K562 (cell line): ENCODE measurements around the gene CBL. TPM values are rescaled to one million over a fixed set of nuclear protein-coding genes. Genes with fewer than 3 reads are reported as not detected.

Source experiments
- ATAC-seq: fragments of 200-7000 bp; cut with Tn5 transposase; 3 replicates; pipeline ENCODE4 v1.9.1; 2020; ENCODE audit warnings: moderate library complexity
- Bru-seq: library from RNA; stranded (reverse); fragments of 400-500 nt; gene quantifications from one replicate; lab custom pipeline; 2021; lab: Mats Ljungman, UMichigan
- BruChase-seq, 2 experiments: library from RNA; stranded (reverse); fragments of 400-500 nt; gene quantifications; one replicate each; lab custom pipeline; 2021; lab: Mats Ljungman, UMichigan
- BruUV-seq: library from RNA; stranded (reverse); fragments of 400-500 nt; replicated peaks from 2 replicates; lab custom pipeline; 2021; lab: Mats Ljungman, UMichigan
- CTCF ChIA-PET: fragments of 300-600 bp; formaldehyde crosslinking; extraction: SDS; loops from one replicate; lab custom pipeline; 2021; ENCODE audit warnings: low intra/inter-chr PET ratio; lab: Yijun Ruan, JAX
- POLR2A ChIA-PET: fragments of 300-600, 350-650 bp; sonication (Branson Sonifier 250); formaldehyde crosslinking; extraction: SDS; loops from one replicate; lab custom pipeline; 2021; ENCODE audit warnings: antibody characterized with exemption, inconsistent platforms; lab: Yijun Ruan, JAX
- DNase-seq, 4 experiments: peaks; one replicate each; pipeline versions ENCODE4 v3.0.0 to v3.0.0-alpha.2; 2011 to 2018; ENCODE audit warnings: low spot score in 3 of 4, mixed read lengths in 3 of 4; ENCODE audit errors: extremely low read depth in 1 of 4
- FAIRE-seq: peaks from 2 replicates; lab custom pipeline; 2011; peaks lifted over from hg19 to GRCh38; lab: Jason Lieb, UNC
- H2AFZ ChIP-seq: 2 replicates; pipeline ENCODE4 v1.6.0; 2011; ENCODE audit warnings: low read depth, low read length, control low read depth, inconsistent platforms
- H3K27ac ChIP-seq: fragments of 200-600 bp; 3 replicates; pipeline ENCODE4 v1.8.0; 2011; ENCODE audit warnings: low read depth, mild to moderate bottlenecking, control low read depth, inconsistent platforms, low read length, moderate library complexity, mixed read lengths; ENCODE audit errors: extremely low read depth
- H3K27me3 ChIP-seq, 2 experiments: fragments of 300-600 bp in 1 of 2; 2 replicates in 1 of 2; 3 replicates in 1 of 2; pipeline versions ENCODE4 v1.6.0 to v1.8.0; 2011; ENCODE audit warnings: inconsistent platforms in 2 of 2, low read length in 2 of 2, mild to moderate bottlenecking in 1 of 2, mixed read lengths in 1 of 2, moderate library complexity in 1 of 2; ENCODE audit not compliant: control insufficient read depth in 2 of 2, insufficient read depth in 2 of 2
- H3K36me3 ChIP-seq: fragments of 300-600 bp; 3 replicates; pipeline ENCODE4 v1.8.0; 2011; ENCODE audit warnings: mild to moderate bottlenecking, low read length, inconsistent platforms; ENCODE audit not compliant: control insufficient read depth, insufficient read depth
- H3K4me1 ChIP-seq, 2 experiments: fragments of 200-600 bp in 1 of 2; replicated peaks in 1 of 2; 2 replicates in 1 of 2; 3 replicates in 1 of 2; pipeline versions ENCODE4 v1.5.1 to v1.8.0; 2011; ENCODE audit warnings: inconsistent platforms in 2 of 2, low read length in 2 of 2, mild to moderate bottlenecking in 1 of 2, mixed read lengths in 1 of 2, moderate library complexity in 1 of 2; ENCODE audit not compliant: control insufficient read depth in 2 of 2, insufficient read depth in 2 of 2
- H3K4me2 ChIP-seq: 2 replicates; pipeline ENCODE4 v1.6.1; 2011; ENCODE audit warnings: low read length, control low read depth, inconsistent platforms, mixed read lengths; ENCODE audit not compliant: insufficient read depth
- H3K4me3 ChIP-seq: fragments of 200-600 bp; sonication (generic), shearing (Covaris generic); 2 replicates; pipeline ENCODE4 v1.5.1; 2016; ENCODE audit warnings: control low read depth, inconsistent platforms
- H3K79me2 ChIP-seq: fragments of 200-600 bp; 3 replicates; pipeline ENCODE4 v1.8.0; 2011; ENCODE audit warnings: low read length, inconsistent platforms; ENCODE audit not compliant: control insufficient read depth, insufficient read depth
- H3K9ac ChIP-seq, 2 experiments: 2 replicates each; pipeline versions ENCODE4 v1.6.0 to v1.6.1; 2011; ENCODE audit warnings: low read depth in 2 of 2, low read length in 2 of 2, control low read depth in 1 of 2, inconsistent platforms in 1 of 2, mild to moderate bottlenecking in 1 of 2, mixed read lengths in 1 of 2; ENCODE audit not compliant: insufficient read depth in 1 of 2
- H3K9me1 ChIP-seq: one replicate; pipeline ENCODE4 v1.6.0; 2011; ENCODE audit warnings: inconsistent platforms, mild to moderate bottlenecking, low read length, moderate library complexity; ENCODE audit not compliant: control insufficient read depth, insufficient read depth
- H3K9me3 ChIP-seq: replicated peaks from 2 replicates; pipeline ENCODE4 v1.5.1; 2011; ENCODE audit warnings: low read depth, low read length, inconsistent platforms; ENCODE audit not compliant: control insufficient read depth, insufficient read depth
- H4K20me1 ChIP-seq: replicated peaks from 2 replicates; pipeline ENCODE4 v1.6.1; 2011; ENCODE audit warnings: low read length, inconsistent platforms, mixed read lengths; ENCODE audit not compliant: control insufficient read depth, insufficient read depth
- CTCFL ChIP-seq: IDR thresholded peaks from 2 replicates; pipeline ENCODE4 v1.6.1; 2011; ENCODE audit warnings: borderline replicate concordance, low read depth, mild to moderate bottlenecking, moderate library complexity, low read length; ENCODE audit not compliant: insufficient read depth, poor library complexity, severe bottlenecking
- HMGXB4 ChIP-seq: sonication (generic); formaldehyde crosslinking; IDR thresholded peaks from 2 replicates; pipeline ENCODE4 v1.8.1; 2023; ENCODE audit warnings: mild to moderate bottlenecking, missing genetic modification reagents
- POLR2G ChIP-seq: fragments of 200-400 bp; formaldehyde crosslinking; IDR thresholded peaks from 2 replicates; pipeline ENCODE4 v1.6.1; 2017; ENCODE audit warnings: low read depth, mild to moderate bottlenecking, antibody characterized with exemption, low read length, moderate library complexity
- RBM15 ChIP-seq: fragments of 200-400 bp; formaldehyde crosslinking; IDR thresholded peaks from 2 replicates; pipeline ENCODE4 v1.6.1; 2018; ENCODE audit warnings: mild to moderate bottlenecking, low read length, moderate library complexity; ENCODE audit not compliant: insufficient read depth
- TAF15 ChIP-seq: fragments of 200-400 bp; formaldehyde crosslinking; IDR thresholded peaks from 2 replicates; pipeline ENCODE4 v1.6.1; 2017; ENCODE audit warnings: mild to moderate bottlenecking, low read depth, low read length, moderate library complexity
- VEZF1 ChIP-seq: fragments of 200-800 bp; sonication (Bioruptor generic); IDR thresholded peaks from 2 replicates; pipeline ENCODE4 v1.6.1; 2017; ENCODE audit warnings: missing genetic modification characterization, missing compliant biosample characterization
- WGBS: fragments of 100-300 bp; shearing (Covaris generic); methylation state at CpG from one replicate; pipeline ENCODE4 v1.1.6; 2016; ENCODE audit warnings: low coverage, mixed read lengths; ENCODE audit not compliant: insufficient coverage; ENCODE audit errors: missing lambda C conversion rate; 5-methylcytosine and 5-hydroxymethylcytosine counted together
- in situ Hi-C: fragments of 300-500 bp; cut with MboI; formaldehyde crosslinking; loops from 4 replicates; pipeline ENCODE4 v1.15.0; 2018; ENCODE audit warnings: inconsistent platforms, mixed read lengths
- intact Hi-C: fragments of 100-400 bp; cut with micrococcal nuclease; formaldehyde crosslinking; loops from 2 replicates; pipeline ENCODE4 v1.14.2; 2022
- long read RNA-seq, 3 experiments: library from polyadenylated mRNA in 2 of 3; library from RNA in 1 of 3; unstranded in 2 of 3; stranded (forward) in 1 of 3; transcript quantifications; one replicate each; pipeline ENCODE4 v2.0.0, GENCODE V29; 2019 to 2022
- polyA minus RNA-seq, 3 experiments: library from RNA; depleted of rRNA, polyadenylated mRNA; stranded (reverse); fragments of >200 nt; gene quantifications; 2 replicates each; pipeline ENCODE4 v1.2.3, GENCODE V29; 2011
- polyA plus RNA-seq, 8 experiments: library from polyadenylated mRNA; depleted of rRNA in 4 of 8; stranded (reverse) in 5 of 8; unstranded in 3 of 8; fragments of >200 nt; fragmentation: Nextera tagmentation in 2 of 8; fragmentation: Illumina TruSeq in 1 of 8; extraction: Ambion mirVana in 2 of 8; extraction: Trizol in 1 of 8; gene quantifications; 2 replicates each; pipeline versions ENCODE4 v1.2.1 to v1.2.3, GENCODE V29; 2011 to 2014; ENCODE audit warnings: inconsistent platforms in 1 of 8, missing spikeins in 1 of 8
- total RNA-seq, 7 experiments: library from RNA; depleted of rRNA in 6 of 7; stranded (reverse); fragments of >200 nt in 6 of 7; fragmentation: Illumina TruSeq in 2 of 7; extraction: Trizol in 2 of 7; gene quantifications; 2 replicates each; pipeline versions ENCODE4 v1.2.1 to v1.2.3, GENCODE V29; 2011 to 2021; ENCODE audit warnings: low replicate concordance in 1 of 7

CBL gene
- total RNA-seq (2011; cell fraction: chromatin; rRNA removed; ENCODE audit: low replicate concordance): 15.7 and 23.8 TPM in 2 replicates
- 8.8 and 10.0 TPM in 2 replicates for total RNA-seq (2011; cell fraction: nucleolus; rRNA removed)
- total RNA-seq (2011; cell fraction: nucleoplasm; rRNA removed): 17.2 and 25.5 TPM in 2 replicates
- total RNA-seq (2014; rRNA removed) (5.9 and 6.4 TPM in 2 replicates), total RNA-seq (2014; rRNA removed; fragmentation: Illumina TruSeq; extraction: Trizol) (9.9 and 12.1 TPM in 2 replicates), total RNA-seq (2015; rRNA removed; fragmentation: Illumina TruSeq; extraction: Trizol) (7.6 and 8.2 TPM in 2 replicates), total RNA-seq (2021) (21.9 and 24.9 TPM in 2 replicates), polyA plus RNA-seq (2011; rRNA removed) (14.4 and 15.6 TPM in 2 replicates), polyA plus RNA-seq (2014; fragmentation: Illumina TruSeq; extraction: Trizol) (17.6 and 18.8 TPM in 2 replicates), polyA plus RNA-seq (2014; fragmentation: Nextera tagmentation; extraction: Ambion mirVana) (1 to 10 TPM; 3.2 to 6.2 TPM), polyA plus RNA-seq (2014; rRNA removed) (10.7 and 10.9 TPM in 2 replicates), polyA minus RNA-seq (2011; rRNA and poly(A)+ RNA removed) (22.5 and 22.6 TPM in 2 replicates), Bru-seq, nascent RNA (percentile 70 among the genes with signal in this experiment), BruChase-seq, experiment 1, labeled RNA remaining after a 2-hour chase (percentile 79 among the genes with signal in this experiment), BruChase-seq, experiment 2, labeled RNA remaining after a 6-hour chase (percentile 80 among the genes with signal in this experiment)
- polyA plus RNA-seq (2011; cell fraction: cytosol; rRNA removed): 9.2 and 15.0 TPM in 2 replicates
- polyA plus RNA-seq (2011; cell fraction: nucleus; rRNA removed): 15.6 and 18.5 TPM in 2 replicates
- polyA plus RNA-seq (2012): 9.6 and 11.7 TPM in 2 replicates
- 15.1 and 17.8 TPM in 2 replicates for polyA minus RNA-seq (2011; cell fraction: cytosol; rRNA and poly(A)+ RNA removed)
- polyA minus RNA-seq (2011; cell fraction: nucleus; rRNA and poly(A)+ RNA removed): 8.1 and 11.1 TPM in 2 replicates
- long read RNA-seq, experiment 1, full-length matches to known transcripts: 1 of 57 reads
- long read RNA-seq, experiment 1, partial matches to known transcripts: 5 of 57 reads
- long read RNA-seq, experiment 1, other reads (novel, unspliced or antisense): 51 of 57 reads
- long read RNA-seq, experiment 2, partial matches to known transcripts: 1 of 11 reads
- long read RNA-seq, experiment 2, other reads (novel, unspliced or antisense): 10 of 11 reads
- long read RNA-seq, experiment 3, partial matches to known transcripts: 0 of 4 reads
- long read RNA-seq, experiment 3, other reads (novel, unspliced or antisense): 4 of 4 reads

- in situ Hi-C loops (no loop called here), intact Hi-C loops (loop anchor here (2.0 kb wide), 1 partner anchor 113 kb away; no protein-coding TSS in a partner anchor)
- Histone ChIP-seq H3K9me1 (no peaks in the 10 kb centered on the region), H3K27ac (peak within 1 kb of the TSS; percentile 88), H3K4me3 (peak within 1 kb of the TSS; percentile 96), H2AFZ (peak within 1 kb of the TSS; percentile 92), H3K4me1 (peaks cover 13% of the 10 kb centered on the region in 2 experiments; a peak in 4 of 5 replicates), H3K79me2 (peaks cover 45% of the 10 kb centered on the region), H3K9ac (peak within 1 kb of the TSS; percentile 74 to 96), H3K36me3 (no peaks in the 10 kb centered on the region), H3K27me3 (no peaks in the 10 kb centered on the region), H4K20me1 (0 out of 2 replicates have a peak, but pooled peaks cover 7% of the 10 kb centered on the region), H3K9me3 (no peaks in the 10 kb centered on the region), H3K4me2 (peak within 1 kb of the TSS; percentile 84)
- ChIA-PET CTCF (interaction anchor here (0.7 kb wide), 1 partner anchor 84 kb away, joined by 3 read pairs; no protein-coding TSS in a partner anchor), POLR2A (interaction anchor here (0.5 to 1.4 kb wide), 10 partner anchors 44 to 1033 kb away, joined by 3 to 5 read pairs (median 3); a partner anchor contains a TSS)
- BruUV-seq: no TSS peak
- FAIRE-seq (peak; percentile 88), DNase-seq (peak; percentile 94 to 97 (median 96)), ATAC-seq (peak; percentile 95)
- WGBS: under 1% methylated on average over 44 of the region's 88 CpGs
- peak; percentile 92 for TF ChIP-seq VEZF1 (CRISPR knock-in tag)
- no peak for TF ChIP-seq TAF15
- TF ChIP-seq POLR2G: peak; percentile 95
- peak; percentile 88 for TF ChIP-seq CTCFL
- no peak for TF ChIP-seq HMGXB4 (CRISPR knock-in tag)
- no peak for TF ChIP-seq RBM15
These were observed at the start of gene CBL for GRCh38 chr11:119205574-119206510. Gene CBL, plus strand, starts transcription at chr11:119206339. Its CDS starts 79 bp downstream, at chr11:119206418.
